GM19035 (cell line): Measurements from ENCODE around the gene TNNC1.

Experiments
- ATAC-seq: cut with Tn5 transposase; IDR thresholded peaks from one replicate; pipeline ENCODE4 v1.9.1; 2021; ENCODE audit not compliant: unreplicated experiment

Gene TNNC1

GRCh38 chr3:52458770-52459545 is 5.1 kb upstream of the TNNC1 start:
- no peak for ATAC-seq

DNA sequence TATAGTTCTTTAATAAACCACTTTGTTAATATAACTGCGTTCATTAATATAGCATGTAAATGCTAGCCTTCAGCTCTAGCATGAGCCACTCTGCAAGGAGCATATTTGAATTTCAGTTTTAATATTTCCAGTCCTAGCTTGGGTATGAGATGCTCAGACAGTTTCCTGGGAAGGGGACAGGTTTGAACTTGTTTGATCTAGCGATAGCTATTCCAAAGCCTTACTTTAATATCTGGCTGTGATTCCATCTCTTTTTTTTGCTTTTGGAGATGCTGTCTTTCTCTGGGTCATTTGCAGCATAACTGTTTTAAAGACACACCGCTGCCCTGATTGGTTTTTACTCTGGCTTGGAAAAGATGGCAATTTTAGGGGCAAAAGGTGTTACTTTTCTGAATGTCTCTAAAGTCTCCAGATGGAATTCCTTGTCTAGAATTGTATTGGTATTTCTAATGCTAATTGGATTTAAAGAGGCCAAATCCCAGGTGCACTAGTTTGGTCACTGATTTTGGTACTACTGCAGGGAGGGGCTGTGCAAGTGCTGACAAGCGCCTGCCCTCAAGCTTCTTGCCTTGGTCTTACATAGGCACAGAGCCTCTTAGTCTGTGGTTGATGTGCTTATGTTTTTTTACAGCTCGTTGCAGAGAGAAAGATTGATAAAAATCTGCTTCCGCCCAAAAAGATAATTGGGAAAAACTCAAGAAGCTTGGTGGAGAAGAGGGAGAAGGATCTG is 4.4 kb upstream of the TNNC1 start:
- ATAC-seq, result no peak

DNA sequence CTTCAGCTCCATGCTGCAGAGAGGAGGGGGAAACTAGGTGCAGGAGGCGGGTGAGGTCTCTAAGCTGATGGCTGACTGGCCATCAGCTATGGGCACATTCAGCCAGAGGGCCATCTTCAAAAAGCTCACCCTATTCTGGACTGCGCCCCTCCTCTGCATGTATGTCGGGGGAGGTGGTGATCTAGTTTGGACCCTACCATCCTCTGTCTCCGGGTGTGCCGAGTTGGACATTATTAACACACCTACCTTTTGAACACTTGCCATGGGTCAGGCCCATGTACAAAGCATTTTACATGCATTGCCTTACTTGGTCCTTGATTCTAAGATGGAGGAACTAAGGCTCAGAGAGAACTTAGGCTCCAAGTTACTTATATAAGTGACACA is 3.0 kb upstream of the TNNC1 start:
- no peak for ATAC-seq

DNA sequence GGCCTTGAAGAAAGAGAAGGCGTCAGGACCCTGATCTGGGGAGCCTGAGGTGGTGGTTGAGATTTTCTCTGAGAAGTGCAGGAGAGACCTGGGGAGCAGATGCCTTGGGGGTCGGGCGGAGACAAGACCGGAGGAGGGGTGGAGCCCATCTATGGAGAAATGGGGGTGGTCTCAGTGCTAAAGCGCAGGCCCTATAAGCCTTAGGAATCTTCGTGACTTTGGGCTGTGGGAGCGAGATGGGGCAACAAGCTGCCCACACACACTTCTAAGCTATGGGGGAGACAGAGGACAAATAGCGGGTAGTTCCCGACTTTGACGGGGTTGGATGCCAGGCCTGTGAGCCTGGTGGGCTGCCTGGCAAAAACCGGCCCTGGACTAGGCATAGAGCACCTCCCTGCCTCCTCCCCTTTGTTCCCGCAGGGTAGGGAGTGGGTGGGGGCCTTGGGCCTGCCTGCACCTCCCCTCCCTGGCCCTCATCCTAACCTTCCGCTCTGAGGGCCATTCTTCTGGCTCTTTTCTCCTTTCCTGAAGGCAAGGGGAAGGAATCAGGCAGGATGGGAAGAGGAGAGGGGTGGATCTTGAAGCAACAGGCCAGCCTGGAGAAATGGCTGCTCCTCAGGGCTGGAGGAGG is 2.4 kb upstream of the TNNC1 start:
- no peak for ATAC-seq

DNA sequence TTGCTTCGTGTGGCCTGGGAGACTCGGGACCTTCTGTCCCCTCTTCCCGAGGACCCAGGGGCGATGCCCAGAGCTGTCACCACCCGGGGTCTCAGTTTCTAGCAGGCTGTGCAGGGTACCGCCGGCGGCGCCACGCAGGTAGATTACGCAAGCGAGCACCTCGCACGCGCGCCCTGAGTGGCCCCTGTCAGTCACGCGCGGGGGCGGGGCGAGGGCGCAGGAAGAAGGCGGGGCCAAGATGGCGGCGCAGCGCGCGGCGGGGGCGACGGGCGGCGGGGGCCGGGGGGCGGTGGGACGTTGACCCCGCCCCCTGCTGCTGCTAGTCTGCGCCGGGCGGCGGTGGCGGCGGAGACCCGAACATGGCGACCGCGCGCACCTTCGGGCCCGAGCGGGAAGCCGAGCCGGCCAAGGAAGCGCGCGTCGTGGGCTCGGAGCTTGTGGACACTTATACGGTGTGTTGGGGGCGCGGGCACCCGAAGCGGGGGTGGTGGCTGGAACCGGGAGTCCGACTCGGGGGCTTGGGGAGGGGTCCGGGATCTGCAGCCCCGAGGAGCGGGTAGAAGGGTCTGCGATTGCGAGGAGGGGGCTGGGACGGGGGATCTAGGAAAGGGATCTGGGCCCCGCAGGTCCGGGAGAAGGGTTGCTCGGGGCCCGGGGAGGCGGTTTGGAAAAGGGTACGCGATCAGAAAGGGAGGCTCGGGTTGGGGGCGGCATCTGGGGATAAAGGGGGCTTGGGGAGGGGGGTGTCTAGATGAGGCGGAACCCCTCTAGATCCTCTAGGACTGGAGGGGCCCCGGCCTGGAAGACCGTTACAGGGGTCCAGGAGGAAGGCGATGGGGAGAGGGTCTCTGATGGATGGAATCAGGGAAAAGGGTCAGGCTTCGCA is 1.7 kb upstream of the TNNC1 start, which contains the start of gene NISCH:
NISCH (plus strand) TSS at position 322 of the 886 bp plus-strand sequence; CDS start at position 360, 38 bp downstream.
- ATAC-seq, result peak; percentile 80

- no peak for ATAC-seq
Observed at GRCh38 chr3:52454938-52455282, 1.1 kb upstream of the TNNC1 start.

DNA sequence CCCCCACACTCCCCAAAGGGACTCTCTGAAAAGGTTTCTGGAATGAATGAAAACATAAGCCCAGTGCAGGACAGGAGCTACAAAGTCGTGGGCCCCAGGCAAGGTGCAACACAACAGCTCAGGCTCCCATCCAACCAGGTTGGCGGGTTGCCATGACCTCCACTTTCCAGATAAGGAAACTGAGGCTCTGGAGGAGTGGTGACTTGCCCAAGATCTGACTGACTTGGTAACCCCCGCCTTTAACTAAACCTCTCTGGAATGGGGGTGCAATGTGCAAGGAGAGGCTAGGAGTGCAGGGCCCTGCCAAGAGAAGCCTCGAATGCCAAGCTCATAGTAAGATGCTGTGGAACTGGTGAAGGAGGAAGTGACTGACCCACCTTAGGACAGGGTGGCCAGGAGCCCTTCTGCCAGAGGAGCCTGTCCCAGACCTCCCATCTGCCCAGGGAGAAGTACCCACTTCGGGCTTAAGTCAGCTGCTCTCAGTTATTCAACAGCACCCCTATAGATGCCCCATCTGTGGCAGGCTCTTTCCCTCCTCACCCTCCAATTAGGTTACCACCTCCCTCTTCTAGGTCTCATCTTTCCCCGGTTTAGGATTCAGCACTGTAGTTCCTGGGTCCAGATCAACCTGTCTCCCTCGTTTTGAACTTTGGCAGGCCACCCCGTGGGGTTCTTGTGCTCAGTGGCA is 553 bp upstream of the TNNC1 start:
- no peak for ATAC-seq

GRCh38 chr3:52452570-52453221 is 1.1 kb downstream of the TNNC1 start:
- no peak for ATAC-seq

GRCh38 chr3:52452126-52452525 is 1.7 kb downstream of the TNNC1 start:
- no peak for ATAC-seq

- ATAC-seq, result no peak
Observed at GRCh38 chr3:52451237-52452083, 2.4 kb downstream of the TNNC1 start.

DNA sequence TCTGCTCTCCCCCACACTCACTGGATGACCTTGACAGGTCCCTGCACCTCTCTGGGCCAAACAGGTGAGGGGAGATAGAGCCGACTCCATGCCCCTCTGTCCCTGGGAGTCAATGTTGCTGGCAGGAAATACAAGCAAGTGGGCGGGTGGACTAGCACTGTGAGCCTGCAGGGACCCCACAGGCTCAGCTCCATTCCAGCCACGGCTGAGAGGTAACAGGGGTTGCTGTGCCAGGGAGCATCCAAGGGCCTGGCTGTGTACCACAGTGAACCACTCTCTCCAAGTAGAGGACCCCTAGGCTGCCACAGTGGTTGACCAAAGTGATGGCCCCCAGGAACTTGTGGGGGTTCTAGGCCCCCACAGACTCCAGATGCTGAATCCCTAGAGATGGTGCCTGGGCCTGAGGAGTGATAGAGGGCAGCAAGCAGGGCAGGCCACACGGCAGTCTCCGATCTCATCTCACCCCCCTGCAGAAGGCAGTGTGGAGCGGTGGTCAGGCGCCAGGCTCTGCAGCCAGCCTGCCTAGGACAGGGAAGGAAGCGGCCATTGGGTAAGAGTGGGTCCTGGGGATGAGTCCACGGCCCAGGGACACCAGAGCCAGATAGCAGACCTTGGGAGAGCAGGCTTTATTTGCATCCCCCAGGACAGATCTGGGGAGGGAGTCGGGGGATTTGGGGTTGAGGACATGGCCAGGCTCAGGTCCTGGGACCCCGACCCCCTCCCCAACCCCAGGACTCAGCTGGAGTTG is 3.2 kb downstream of the TNNC1 start:
- no peak for ATAC-seq

DNA sequence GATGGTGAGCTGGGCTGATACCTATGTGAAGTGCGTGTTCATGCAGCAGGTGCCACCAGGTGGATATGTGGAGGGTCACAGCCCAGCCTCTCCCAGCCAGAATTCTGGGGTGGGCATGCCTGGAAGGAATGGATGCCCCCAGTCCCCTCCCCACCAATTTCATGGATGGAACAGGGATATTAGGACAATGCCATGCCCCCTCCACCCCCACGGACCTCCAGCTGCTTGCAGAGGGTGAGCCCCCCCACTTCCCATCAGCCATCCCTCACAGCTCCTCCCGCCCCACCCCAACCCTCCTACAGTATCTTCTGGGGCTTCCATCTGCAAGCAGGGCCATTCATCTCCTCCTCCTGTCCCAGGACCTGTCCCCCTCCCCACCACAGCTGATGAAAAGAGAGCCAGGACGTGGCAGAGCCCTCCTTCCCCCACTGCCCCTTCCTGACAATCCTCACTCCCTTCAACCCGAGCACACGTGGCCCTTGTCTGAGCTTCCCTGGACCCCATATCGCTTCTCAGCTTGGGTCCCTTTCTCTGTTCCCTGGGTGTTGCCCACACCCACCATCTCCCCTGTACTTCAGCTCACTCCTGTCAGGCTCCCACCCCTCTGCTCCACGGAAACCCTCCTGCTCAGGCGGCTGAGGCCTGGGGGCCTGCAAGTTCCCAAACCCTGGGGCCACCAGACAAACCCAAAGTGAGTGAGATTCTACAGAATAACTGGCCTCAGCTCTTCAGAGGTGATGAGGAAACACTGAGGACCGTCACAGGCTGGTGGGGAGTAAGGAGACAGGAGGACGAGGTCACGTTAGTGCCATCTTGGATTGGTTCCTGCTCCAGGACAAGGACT is 6.1 kb downstream of the TNNC1 start:
- no peak for ATAC-seq

GRCh38 chr3:52446631-52447511 is 7.0 kb downstream of the TNNC1 start:
- no peak for ATAC-seq

DNA sequence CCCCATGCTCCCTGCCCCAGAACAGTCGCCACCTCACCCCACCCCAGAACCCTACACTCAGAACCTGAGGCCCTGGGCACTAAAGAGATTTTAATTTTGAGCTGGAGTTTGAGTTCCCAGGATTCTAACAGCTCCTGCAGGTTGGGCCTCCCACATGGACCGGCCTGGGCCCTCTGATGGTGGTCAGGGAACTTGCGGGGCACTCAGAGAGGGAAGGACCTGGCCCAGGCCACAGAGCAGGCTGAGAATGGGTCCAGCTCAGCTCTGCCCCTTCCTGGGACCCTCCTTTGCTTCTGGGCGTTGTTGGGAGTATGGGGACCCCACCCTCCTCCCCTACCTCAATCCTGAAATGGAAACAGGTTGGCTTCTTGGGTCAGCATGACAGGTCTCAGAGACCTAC is 7.8 kb downstream of the TNNC1 start:
- no peak for ATAC-seq

GRCh38 chr3:52444860-52445793 is 8.7 kb downstream of the TNNC1 start, which contains the start of gene SEMA3G:
SEMA3G (minus strand) TSS chr3:52445103; CDS start chr3:52445027, 76 bp downstream.
- ATAC-seq, result peak; percentile 91
